ENCODE measurements around the gene CYP2E1. TPM values are rescaled to one million over a fixed set of nuclear protein-coding genes. Genes with fewer than 3 reads are reported as not detected.

Gene CYP2E1
- total RNA-seq, 1 donor from 2014 or later: 7.7 TPM

- no peak for TF ChIP-seq CTCF (IDR thresholded peaks at IDR 0.05; ENCODE audit: unreplicated experiment)
- no peak overlapping the region for H3K27ac Mint-ChIP-seq (ENCODE audit: unreplicated experiment)
- peaks cover 5% of the 10 kb centered on the region for H3K27me3 Mint-ChIP-seq (ENCODE audit: unreplicated experiment)
- H3K4me3 Mint-ChIP-seq (ENCODE audit: unreplicated experiment): no peak overlapping the region
- no peak for DNase-seq (ENCODE audit: low spot score)
- no peaks in the 10 kb centered on the region for H3K9me3 Mint-ChIP-seq (ENCODE audit: unreplicated experiment)
- H3K36me3 Mint-ChIP-seq (ENCODE audit: low read depth, unreplicated experiment): no peaks in the 10 kb centered on the region
- peaks cover 15% of the 10 kb centered on the region for H3K4me1 Mint-ChIP-seq (ENCODE audit: unreplicated experiment)
Observed at GRCh38 chr10:133555521-133555920, 28.4 kb downstream of the CYP2E1 start.

GRCh38 chr10:133557381-133557780 lies 30.2 kb downstream of the CYP2E1 start:
- peaks cover 7% of the 10 kb centered on the region for H3K27me3 Mint-ChIP-seq (ENCODE audit: unreplicated experiment)
- H3K9me3 Mint-ChIP-seq (ENCODE audit: unreplicated experiment): no peaks in the 10 kb centered on the region
- no peak overlapping the region for H3K27ac Mint-ChIP-seq (ENCODE audit: unreplicated experiment)
- no peak for DNase-seq (ENCODE audit: low spot score)
- H3K36me3 Mint-ChIP-seq (ENCODE audit: low read depth, unreplicated experiment): no peaks in the 10 kb centered on the region
- no peak overlapping the region for H3K4me3 Mint-ChIP-seq (ENCODE audit: unreplicated experiment)
- TF ChIP-seq CTCF (IDR thresholded peaks at IDR 0.05; ENCODE audit: unreplicated experiment): no peak
- H3K4me1 Mint-ChIP-seq (ENCODE audit: unreplicated experiment): peaks cover 15% of the 10 kb centered on the region

- no peak for TF ChIP-seq CTCF (IDR thresholded peaks at IDR 0.05; ENCODE audit: unreplicated experiment)
- no peak for DNase-seq (ENCODE audit: low spot score)
- Mint-ChIP-seq H3K9me3 (ENCODE audit: unreplicated experiment) (no peaks in the 10 kb centered on the region), H3K27me3 (ENCODE audit: unreplicated experiment) (peaks cover 7% of the 10 kb centered on the region), H3K4me1 (ENCODE audit: unreplicated experiment) (peaks cover 15% of the 10 kb centered on the region), H3K4me3 (ENCODE audit: unreplicated experiment) (no peak overlapping the region), H3K36me3 (ENCODE audit: low read depth, unreplicated experiment) (no peaks in the 10 kb centered on the region), H3K27ac (ENCODE audit: unreplicated experiment) (no peak overlapping the region)
Observed at GRCh38 chr10:133559216-133559615, 32.1 kb downstream of the CYP2E1 start.

- no peaks in the 10 kb centered on the region for H3K9me3 Mint-ChIP-seq (ENCODE audit: unreplicated experiment)
- H3K4me3 Mint-ChIP-seq (ENCODE audit: unreplicated experiment): no peak overlapping the region
- H3K27ac Mint-ChIP-seq (ENCODE audit: unreplicated experiment): no peak overlapping the region
- no peak for DNase-seq (ENCODE audit: low spot score)
- no peaks in the 10 kb centered on the region for H3K4me1 Mint-ChIP-seq (ENCODE audit: unreplicated experiment)
- TF ChIP-seq CTCF (IDR thresholded peaks at IDR 0.05; ENCODE audit: unreplicated experiment): no peak
- H3K27me3 Mint-ChIP-seq (ENCODE audit: unreplicated experiment): peaks cover 4% of the 10 kb centered on the region
- no peaks in the 10 kb centered on the region for H3K36me3 Mint-ChIP-seq (ENCODE audit: low read depth, unreplicated experiment)
Observed at GRCh38 chr10:133564816-133565215, 37.7 kb downstream of the CYP2E1 start.

- H3K27ac Mint-ChIP-seq (ENCODE audit: unreplicated experiment): no peak within 1 kb of the TSS
- no peak for DNase-seq (ENCODE audit: low spot score)
- no peaks in the 10 kb centered on the region for H3K9me3 Mint-ChIP-seq (ENCODE audit: unreplicated experiment)
Observed at GRCh38 chr10:133565441-133566294, 38.5 kb downstream of the CYP2E1 start, which contains the start of gene SYCE1. SYCE1 (minus strand) TSS chr10:133565583; CDS start chr10:133565529, 54 bp downstream.

More at GRCh38 chr10:133565441-133566294, 38.5 kb downstream of the CYP2E1 start, which contains the start of gene SYCE1:
- TF ChIP-seq CTCF (IDR thresholded peaks at IDR 0.05; ENCODE audit: unreplicated experiment): no peak
- H3K36me3 Mint-ChIP-seq (ENCODE audit: low read depth, unreplicated experiment): no peaks in the 10 kb centered on the region
- peaks cover 4% of the 10 kb centered on the region for H3K27me3 Mint-ChIP-seq (ENCODE audit: unreplicated experiment)
- H3K4me3 Mint-ChIP-seq (ENCODE audit: unreplicated experiment): no peak within 1 kb of the TSS
- H3K4me1 Mint-ChIP-seq (ENCODE audit: unreplicated experiment): no peaks in the 10 kb centered on the region
